Glutamatergic neuron (in vitro differentiated cells): Measurements from ENCODE around the gene ZNF862. TPM values are rescaled to one million over a fixed set of nuclear protein-coding genes. Genes with fewer than 3 reads are reported as not detected.

Experiments used
- DNase-seq: peaks from one replicate; pipeline ENCODE4 v3.0.0; 2022
- H3K27ac Mint-ChIP-seq: one replicate; pipeline ENCODE4 v1.8.0; 2020; ENCODE audit warnings: mild to moderate bottlenecking, mixed read lengths, inconsistent platforms; ENCODE audit not compliant: unreplicated experiment
- H3K27me3 Mint-ChIP-seq: one replicate; pipeline ENCODE4 v1.8.0; 2020; ENCODE audit warnings: mild to moderate bottlenecking, moderate library complexity, mixed read lengths, inconsistent platforms; ENCODE audit not compliant: unreplicated experiment
- H3K36me3 Mint-ChIP-seq: one replicate; pipeline ENCODE4 v1.8.0; 2020; ENCODE audit warnings: mild to moderate bottlenecking, mixed read lengths, inconsistent platforms; ENCODE audit not compliant: unreplicated experiment
- H3K4me1 Mint-ChIP-seq: one replicate; pipeline ENCODE4 v1.8.0; 2020; ENCODE audit warnings: mild to moderate bottlenecking, low read depth, mixed read lengths, inconsistent platforms; ENCODE audit not compliant: unreplicated experiment
- H3K4me3 Mint-ChIP-seq: one replicate; pipeline ENCODE4 v1.8.0; 2020; ENCODE audit warnings: mild to moderate bottlenecking, mixed read lengths, inconsistent platforms; ENCODE audit not compliant: unreplicated experiment
- H3K9me3 Mint-ChIP-seq: one replicate; pipeline ENCODE4 v1.8.0; 2020; ENCODE audit warnings: mild to moderate bottlenecking, moderate library complexity, mixed read lengths, inconsistent platforms; ENCODE audit not compliant: unreplicated experiment
- CTCF ChIP-seq: fragments of 200-600 bp; sonication (generic); IDR thresholded peaks from one replicate; pipeline ENCODE4 v1.5.0; 2021; ENCODE audit not compliant: partially characterized antibody, unreplicated experiment
- total RNA-seq: library from RNA; stranded (reverse); fragmentation: NEBNext Ultra II Directional; extraction: Animal tissue kit (Norgen Biotek cat#: 25700); gene quantifications from one replicate; pipeline ENCODE4 v1.2.1, GENCODE V29; 2021; ENCODE audit not compliant: unreplicated experiment

ZNF862 gene
- total RNA-seq, 1 donor from 2014 or later, result 12.9 TPM

GRCh38 chr7:149870701-149871483 lies 32.7 kb downstream of the ZNF862 start:
- no peak for TF ChIP-seq CTCF
- H3K4me1 Mint-ChIP-seq, result peaks cover 10% of the 10 kb centered on the region
- H3K27ac Mint-ChIP-seq, result no peak overlapping the region
- no peak overlapping the region for H3K4me3 Mint-ChIP-seq
- H3K9me3 Mint-ChIP-seq, result peaks cover 7% of the 10 kb centered on the region
- DNase-seq, result no peak
- no peaks in the 10 kb centered on the region for H3K36me3 Mint-ChIP-seq
- H3K27me3 Mint-ChIP-seq, result no peaks in the 10 kb centered on the region

- Mint-ChIP-seq H3K36me3 (no peaks in the 10 kb centered on the region), H3K4me1 (peaks cover 10% of the 10 kb centered on the region), H3K27ac (no peak overlapping the region), H3K9me3 (peaks cover 7% of the 10 kb centered on the region), H3K27me3 (no peaks in the 10 kb centered on the region), H3K4me3 (no peak overlapping the region)
- DNase-seq, result no peak
- no peak for TF ChIP-seq CTCF
Measured at GRCh38 chr7:149871576-149871975, 33.4 kb downstream of the ZNF862 start.

GRCh38 chr7:149872419-149873073 lies 34.4 kb downstream of the ZNF862 start:
- peak overlapping the region; percentile 55 for H3K27ac Mint-ChIP-seq
- TF ChIP-seq CTCF, result no peak
- H3K4me3 Mint-ChIP-seq, result peak overlapping the region; percentile 81
- peak; percentile 65 for DNase-seq
- H3K9me3 Mint-ChIP-seq, result peaks cover 7% of the 10 kb centered on the region
- H3K27me3 Mint-ChIP-seq, result no peaks in the 10 kb centered on the region
- H3K4me1 Mint-ChIP-seq, result peaks cover 10% of the 10 kb centered on the region
- H3K36me3 Mint-ChIP-seq, result no peaks in the 10 kb centered on the region

GRCh38 chr7:149873074-149873969 lies 35.1 kb downstream of the ZNF862 start, which contains the start of gene ATP6V0E2:
Gene ATP6V0E2 (plus strand): TSS chr7:149873969. CDS start chr7:149874066, 97 bp downstream.
- no peak for TF ChIP-seq CTCF
- Mint-ChIP-seq H3K4me3 (peak within 1 kb of the TSS; percentile 82), H3K4me1 (peaks cover 12% of the 10 kb centered on the region), H3K27me3 (no peaks in the 10 kb centered on the region), H3K9me3 (peaks cover 7% of the 10 kb centered on the region), H3K27ac (peak within 1 kb of the TSS; percentile 55), H3K36me3 (no peaks in the 10 kb centered on the region)
- peak; percentile 97 for DNase-seq
